ENCODE measurements around the gene CAVIN3.

GRCh38 chr11:6284250-6284649 lies 36.1 kb downstream of the CAVIN3 start:
- TF ChIP-seq CTCF (IDR thresholded peaks at IDR 0.05), result no peak
- TF ChIP-seq POLR2AphosphoS5 (IDR thresholded peaks at IDR 0.05), result no peak
- TF ChIP-seq POLR2A (IDR thresholded peaks at IDR 0.05), result no peak
- no peak for TF ChIP-seq EP300 (IDR thresholded peaks at IDR 0.05)

Measured in stomach (tissue), 4 donors.